Activated CD4-positive, alpha-beta T cell treated with anti-CD3 and anti-CD28 coated beads, Interleukin-2, amount 50 U/mL, for 24 hours (primary cell): ENCODE results near the gene LOXL3.
"Not testable (repeated sequence)": the region's sequence is repeated elsewhere in the genome, so short reads cannot be mapped to it uniquely, and the experiment has no call there.

Source experiments
- DNase-seq, 2 donors: peaks; one replicate each; pipeline ENCODE4 v3.0.0-alpha.2; 2020; ENCODE audit warnings: low read depth in 1 of 2, low spot score in 1 of 2

Gene LOXL3

DNA sequence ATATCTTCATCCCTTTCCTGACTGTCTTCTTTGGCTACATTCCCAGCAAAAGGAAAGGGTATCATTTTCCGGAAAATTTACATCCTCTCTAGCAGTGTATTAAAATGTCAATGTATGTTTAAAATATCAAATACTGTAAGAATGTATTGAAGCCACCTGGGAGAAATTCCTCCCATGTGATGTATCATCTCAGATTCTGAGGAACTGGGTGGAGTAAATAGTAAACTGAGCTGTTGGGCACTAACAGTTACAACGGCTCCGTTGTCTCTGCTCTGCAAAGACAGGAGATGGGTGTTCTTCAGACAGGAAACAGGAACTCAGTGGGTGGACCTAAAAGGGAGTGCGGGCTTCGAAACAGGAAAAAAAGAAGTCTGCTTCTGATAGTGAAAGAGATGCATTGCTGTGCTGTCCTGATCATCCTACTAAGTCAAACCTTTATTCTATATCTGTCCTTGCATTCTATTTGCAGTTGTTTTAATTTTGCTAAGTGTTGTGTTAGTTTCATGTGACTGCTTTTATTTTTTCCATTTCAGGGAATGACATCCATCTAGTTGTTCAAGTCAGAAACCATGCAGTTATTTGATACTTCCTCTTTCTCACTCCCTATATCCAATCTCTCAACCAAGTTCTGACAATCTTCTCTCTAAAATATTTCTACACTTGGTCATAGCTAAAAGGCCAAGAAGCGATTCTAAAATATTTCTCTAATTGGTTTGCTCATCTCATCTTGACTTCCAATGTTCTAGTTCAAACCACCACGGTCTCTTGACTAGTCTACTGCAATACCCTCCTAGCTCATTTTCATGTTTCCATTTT lies 20.2 kb upstream of the LOXL3 start:
- DNase-seq, result peak in 1 of 2 donors; percentile 30

DNA sequence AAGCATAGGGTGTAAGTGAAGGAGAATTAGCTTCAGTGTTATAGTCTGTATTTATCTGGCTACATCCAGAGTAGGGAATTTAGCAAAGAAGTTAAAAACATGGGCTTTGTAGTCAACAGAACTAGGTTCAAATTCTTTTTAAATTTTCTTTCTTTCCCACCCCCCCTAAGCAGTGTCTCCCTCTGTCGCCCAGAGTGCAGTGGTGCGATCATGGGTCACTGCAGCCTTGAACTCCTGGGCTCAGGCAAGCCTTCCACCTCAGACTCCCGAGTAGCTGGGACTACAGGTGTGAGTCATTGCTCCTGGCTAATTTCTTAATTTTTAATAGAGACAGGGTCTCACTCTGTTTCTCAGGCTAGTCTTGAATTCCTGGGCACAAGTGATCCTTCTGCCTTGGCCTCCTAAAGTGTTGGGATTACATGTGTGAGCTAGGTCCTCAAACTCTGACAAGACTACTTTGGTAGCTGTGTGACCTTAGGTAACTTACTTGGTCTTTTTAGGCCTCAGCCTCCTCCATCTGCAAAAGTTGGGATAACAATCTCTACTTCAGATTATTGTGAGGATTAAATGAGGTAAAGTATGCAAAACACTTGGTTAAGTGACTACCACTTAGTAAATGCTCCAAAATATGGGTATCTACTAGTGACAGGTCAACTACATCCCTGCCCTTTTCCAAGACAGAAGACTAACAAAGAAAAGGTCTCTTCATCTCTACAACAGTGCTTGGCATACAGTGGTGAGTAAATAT lies 18.6 kb upstream of the LOXL3 start:
- no peak for DNase-seq

DNA sequence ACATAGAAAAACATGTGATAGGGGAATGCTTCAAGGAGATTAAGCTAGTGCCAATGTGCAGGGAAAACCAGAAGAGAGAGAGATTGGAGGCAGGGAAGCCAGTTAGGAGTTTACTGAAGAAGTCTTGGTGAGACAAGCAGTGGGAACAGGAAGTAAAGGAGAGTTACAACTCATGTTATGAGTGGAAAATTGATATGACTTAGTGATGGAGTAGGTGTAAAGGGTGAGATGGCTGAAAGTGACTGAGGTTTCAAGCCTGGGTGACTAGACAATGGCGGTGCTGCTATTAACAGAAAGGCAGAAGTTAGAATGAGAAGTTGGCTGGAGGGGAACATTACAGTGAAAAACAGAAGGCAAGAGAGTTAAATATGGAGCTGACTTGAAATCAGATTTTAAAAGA lies 17.3 kb upstream of the LOXL3 start:
- no peak for DNase-seq

DNA sequence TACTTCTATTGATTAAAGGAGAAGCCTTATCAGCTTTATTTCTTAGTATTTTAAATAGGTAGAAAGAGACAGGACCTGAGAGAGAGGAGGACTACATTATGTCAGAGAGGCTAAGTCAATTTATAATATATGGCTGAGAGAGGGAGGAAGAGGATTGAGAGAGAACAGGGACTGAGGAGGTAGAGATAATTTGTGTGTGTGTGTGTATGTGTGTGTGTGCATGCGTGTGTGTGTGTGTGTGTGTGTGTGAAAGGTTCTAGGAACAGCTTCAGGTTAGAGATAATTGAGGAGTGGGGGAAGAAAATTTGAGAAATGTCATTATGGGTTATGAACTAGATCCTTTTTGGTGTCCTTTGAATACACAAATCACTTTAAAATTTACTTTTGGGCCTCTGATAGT lies 15.9 kb upstream of the LOXL3 start:
- DNase-seq, result no peak

DNA sequence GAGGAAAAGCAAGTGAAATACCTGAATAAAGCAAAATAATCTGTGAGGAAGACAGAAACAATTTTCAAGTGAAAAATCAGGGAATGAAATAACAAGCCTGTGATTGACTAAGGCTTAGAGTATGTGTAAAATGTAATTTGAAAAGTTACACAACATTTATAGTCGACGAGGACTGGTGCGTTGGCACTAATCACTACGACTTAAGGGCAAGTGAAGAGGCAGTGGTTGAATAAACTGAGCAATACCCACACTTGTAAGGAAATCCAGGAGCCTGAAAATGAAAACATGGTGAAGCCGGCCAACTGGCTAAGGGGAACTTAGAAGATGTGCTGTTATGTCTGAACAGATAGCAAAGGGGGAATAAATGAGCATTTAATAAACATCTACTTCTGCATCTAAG lies 14.1 kb upstream of the LOXL3 start:
- DNase-seq, result no peak

DNA sequence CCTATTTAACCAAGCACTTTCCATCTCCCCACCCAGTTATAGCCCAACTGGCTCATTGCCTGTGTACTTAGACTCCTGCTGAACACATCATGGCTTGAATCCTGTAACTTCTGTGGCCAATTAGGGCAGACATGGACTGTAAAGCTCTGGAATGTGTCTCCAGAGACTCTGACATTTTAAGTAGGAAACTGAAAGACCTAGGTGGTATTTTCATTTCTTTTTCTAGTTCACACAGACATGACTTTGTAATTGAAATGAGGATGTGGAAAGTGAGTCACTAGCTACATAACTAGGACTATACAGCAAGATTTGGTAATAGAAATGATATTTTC lies 13.0 kb upstream of the LOXL3 start:
- no peak for DNase-seq

DNA sequence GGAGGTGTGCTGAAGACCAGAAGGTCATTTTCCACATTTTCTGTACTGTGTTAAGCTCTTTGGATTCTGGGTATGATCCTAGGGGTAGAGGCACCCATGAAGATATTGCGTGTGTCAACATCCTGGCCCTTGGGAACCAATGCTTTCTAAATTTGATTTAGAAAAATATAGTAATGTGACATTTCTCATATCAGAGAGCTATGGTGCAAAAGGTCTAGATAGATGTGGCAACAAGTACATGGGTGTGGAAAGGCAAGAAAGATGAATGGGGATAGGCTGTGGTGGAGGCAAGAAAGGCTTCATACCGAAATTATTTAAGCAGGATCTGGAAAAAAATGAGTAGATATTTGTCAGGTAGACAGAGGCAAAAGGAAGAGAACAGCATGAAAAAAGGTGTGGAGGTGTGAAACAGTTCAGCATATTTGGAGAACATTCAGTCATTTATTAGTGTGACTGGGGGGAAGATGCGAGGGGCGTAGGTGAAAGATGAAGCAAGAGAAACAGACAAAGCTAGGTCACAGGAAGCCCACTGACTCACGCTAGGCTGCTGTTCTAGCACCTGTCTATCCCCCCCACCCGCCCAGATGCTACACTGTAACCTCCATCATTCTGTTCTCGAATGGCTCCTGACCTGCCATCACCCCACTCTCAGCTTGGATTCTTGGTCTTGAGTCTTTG lies 12.5 kb upstream of the LOXL3 start:
- DNase-seq, result no peak

DNA sequence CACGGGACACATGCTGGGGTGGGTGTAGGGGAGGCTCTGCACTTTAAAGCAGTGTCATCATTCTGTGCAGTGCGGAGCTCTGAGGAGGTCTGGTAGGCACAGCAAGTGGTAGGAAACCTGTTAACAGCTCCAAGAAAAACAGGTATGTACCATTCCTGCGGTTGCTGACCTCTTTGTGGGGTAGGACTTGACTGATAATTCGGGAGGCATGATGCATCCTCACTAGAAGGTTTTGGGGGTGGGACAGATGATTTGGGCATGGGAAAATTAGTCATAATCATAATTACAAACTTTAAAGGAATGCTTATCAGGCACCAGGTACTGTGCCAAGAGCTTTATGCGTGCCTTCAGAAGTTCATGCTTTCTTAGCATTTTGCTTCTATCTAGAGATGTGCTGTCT lies 10.5 kb upstream of the LOXL3 start:
- DNase-seq, result no peak

DNA sequence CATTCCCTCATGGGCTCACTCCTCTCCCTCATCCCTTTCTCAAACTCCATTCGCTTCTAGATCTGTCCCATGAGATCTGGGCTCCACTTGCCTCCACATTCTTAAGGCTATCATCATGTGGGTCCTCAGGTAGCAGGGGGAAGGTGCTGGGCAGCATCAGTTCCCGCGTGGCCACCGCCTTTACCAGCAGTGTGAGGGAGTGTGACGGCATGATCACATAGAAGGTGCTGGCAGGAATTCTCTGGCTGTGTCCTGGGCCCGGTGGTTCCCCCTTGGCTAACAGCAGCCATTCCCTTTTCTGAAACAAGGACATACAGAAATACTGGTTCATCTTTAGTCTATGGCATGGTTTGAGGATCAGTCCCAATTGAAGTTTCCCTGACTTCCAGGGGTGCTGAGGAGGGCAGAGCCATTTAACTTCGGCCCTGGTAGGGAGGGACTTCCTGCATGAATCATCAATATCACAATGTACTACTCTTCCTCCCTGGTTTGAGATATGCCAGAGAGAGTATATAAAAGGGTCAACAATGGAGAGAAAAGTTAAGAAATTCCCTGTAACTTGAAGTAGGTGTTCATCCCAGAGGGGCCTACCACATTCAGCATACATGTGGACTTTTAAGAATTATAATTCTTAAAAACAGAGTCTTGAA lies 8.5 kb upstream of the LOXL3 start:
- no peak for DNase-seq

DNA sequence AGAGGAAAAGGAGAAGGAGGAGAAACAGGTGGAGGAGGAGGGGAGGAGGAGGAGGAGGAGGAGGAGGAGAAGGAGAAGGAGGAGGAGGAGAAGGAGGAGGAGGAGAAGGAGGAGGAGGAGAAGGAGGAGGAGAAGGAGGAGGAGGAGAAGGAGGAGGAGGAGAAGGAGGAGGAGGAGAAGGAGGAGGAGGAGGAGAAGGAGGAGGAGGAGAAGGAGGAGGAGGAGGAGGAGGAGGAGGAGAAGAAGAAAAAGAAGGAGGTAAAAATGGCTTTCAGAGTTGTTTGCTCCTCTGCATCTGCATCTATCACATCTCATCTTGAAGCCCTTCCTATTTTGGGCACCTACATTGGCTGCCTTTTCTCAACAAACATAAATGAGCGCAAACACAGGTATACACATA lies 7.3 kb upstream of the LOXL3 start:
- DNase-seq, result not testable (repeated sequence)

DNA sequence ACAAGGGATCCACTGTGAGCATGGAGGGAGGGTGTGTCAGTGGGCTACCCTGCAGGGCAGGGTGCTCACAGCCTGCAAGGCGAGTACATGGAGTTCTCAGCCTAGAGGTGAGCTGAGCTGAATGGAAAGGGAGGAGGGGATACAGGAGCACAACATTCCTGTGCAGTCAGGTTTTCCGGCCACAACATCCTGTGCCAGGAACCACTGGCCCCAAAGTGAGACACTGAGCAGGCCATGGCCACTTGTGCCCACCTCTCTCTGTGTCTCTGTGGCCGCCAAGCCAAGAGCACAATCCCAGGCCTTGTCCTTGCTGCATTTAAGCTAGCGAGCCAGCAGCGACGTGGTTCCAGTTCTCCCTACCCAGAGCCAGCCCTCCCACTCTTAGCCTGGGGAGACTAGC lies 6.8 kb upstream of the LOXL3 start:
- no peak for DNase-seq

DNA sequence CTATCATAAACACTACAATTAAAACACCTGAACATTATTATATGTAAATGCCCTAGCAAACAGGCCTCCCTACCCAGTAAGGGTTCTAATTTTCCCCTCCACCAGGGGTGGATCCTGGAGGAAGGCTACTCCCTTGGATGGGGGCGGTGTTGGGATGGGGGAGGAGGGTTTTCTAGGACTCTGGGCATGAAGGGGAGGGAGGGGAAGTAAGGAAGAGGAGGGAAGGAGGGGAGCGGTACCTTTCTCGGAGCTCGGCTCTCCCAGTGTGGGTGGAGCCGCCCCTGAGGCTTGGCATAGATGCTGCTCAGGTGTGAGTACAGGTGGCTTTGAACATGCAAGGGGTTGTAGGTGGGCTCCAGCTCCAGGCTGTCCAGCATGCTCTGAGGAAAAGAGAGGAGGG lies 6.2 kb upstream of the LOXL3 start:
- no peak for DNase-seq

DNA sequence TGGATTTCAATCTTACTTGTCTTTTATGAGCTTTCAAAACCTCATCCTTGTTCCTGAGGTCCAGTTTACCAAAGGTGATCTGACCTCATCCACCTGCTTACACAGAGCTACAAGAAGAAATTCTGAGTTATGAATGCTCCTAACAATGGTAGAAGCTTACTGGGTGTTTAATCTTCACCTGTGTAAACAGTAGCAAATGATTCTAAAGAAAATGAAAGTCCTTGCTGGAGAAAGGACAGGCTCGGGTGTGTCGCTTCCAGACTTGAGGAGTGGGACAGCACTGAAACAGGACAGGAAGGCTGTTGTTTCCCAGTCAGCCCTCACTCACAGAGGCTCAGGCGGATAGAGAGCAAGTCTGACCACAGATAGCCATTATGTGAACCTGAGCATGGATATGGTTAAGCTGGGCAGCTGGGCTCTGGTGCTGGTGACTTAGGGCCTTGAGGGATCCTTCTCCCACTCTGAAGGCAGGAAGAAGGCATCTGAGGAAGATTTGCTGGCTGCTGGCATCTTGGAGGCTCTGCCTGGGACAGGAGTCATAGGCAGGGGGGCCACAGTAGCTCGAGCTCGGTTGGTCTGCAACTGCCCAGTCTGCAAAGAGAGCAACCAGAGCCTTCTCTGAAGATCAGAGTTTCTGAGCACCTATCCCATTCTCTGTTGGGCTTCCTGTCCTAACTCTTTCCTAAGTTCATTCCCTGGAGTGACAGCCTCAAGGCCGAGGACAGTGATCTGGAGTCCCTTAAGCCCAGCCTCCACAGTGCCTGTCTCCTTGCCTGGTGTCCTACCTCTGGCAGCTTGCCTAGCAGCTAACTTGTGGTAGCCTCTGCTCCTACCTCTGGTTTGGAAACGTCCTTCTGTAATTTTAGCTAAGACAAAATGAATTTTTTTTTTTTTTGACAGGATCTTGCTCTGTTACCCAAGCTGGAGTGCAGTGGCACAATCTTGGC lies 4.8 kb upstream of the LOXL3 start:
- no peak for DNase-seq

DNA sequence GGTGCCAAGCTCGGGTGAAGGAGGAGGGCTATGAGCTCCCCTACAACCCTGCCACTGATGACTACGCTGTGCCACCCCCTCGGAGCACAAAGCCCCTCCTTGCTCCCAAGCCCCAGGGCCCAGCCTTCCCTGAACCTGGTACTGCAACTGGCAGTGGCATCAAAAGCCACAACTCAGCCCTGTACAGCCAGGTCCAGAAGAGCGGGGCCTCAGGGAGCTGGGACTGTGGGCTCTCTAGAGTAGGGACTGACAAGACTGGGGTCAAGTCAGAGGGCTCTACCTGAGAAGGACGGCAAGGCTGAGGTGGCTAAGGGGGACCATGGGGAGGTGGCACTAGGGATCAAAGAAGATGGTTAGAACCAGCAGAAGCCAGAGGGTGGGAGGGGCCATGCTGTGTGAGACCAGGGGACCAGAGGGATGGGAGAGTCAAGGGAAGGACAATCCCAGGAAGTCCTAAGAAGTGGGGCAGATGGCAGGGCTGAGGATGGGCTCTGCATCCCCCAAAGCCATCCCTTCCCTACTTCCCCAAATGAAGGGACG lies 3.2 kb upstream of the LOXL3 start:
- no peak for DNase-seq

DNA sequence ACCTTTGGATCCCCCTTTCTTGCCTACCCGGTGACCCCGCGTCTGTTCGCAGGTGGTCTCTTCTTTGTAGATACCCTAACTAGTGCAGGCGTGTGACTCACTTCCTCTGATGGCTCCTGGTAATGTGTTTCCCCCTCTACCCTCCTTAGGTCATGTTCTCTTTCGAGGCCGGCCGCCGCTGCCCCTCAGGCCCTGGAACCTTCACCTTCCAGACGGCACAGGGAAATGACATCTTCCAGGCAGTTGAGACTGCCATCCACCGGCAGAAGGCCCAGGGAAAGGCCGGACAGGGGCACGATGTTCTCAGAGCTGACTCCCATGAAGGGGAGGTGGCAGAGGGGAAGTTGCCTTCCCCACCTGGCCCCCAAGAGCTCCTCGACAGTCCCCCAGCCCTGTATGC lies 2.4 kb upstream of the LOXL3 start:
- DNase-seq, result no peak

DNA sequence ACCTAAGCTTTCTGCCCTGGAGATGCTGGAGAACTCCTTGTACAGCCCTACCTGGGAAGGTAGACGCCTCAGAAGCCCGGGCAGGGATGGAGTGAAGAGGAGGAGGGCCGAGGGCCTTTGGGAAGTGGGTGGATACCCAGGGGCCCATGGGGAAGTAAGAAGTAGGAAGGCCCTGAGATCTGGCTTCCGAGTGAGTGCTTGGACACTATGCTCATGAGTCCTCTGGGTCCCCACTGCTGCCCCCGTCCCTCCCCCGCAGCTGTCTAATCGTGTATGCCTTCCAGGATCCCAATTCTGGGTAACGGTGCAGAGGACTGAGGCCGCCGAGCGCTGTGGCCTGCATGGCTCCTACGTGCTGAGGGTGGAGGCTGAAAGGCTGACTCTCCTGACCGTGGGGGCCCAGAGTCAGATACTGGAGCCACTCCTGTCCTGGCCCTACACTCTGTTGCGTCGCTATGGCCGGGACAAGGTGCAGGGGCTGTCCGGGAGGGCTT lies 1.9 kb upstream of the LOXL3 start:
- no peak for DNase-seq

DNA sequence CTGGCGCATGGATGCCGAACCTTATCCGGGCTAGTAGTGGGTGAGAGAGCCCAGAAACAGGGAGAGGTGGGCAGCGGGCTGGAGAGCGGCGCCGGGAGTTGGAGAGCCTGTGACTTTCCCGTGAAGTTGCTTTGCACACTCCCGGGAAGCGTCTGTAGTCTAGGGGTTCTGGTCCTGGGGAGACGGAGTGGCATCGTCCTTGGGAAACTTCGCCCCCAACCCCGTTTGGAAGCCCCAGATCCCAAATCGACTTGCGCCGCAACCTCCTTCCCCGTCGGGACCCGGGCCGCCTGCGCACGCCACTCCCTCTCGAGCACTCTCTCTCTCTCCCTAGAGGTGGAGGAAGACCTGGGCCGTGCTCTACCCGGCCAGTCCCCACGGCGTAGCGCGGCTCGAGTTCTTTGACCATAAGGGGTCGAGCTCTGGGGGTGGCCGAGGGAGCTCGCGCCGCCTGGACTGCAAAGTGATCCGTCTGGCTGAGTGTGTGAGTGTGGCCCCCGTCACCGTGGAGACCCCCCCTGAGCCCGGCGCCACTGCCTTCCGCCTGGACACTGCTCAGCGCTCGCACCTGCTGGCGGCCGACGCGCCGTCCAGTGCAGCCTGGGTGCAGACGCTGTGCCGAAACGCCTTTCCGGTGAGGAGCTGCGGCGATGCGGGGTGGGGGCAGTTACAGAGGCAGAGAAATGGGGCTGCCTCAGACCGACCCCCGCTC lies 1.2 kb upstream of the LOXL3 start:
- no peak for DNase-seq

DNA sequence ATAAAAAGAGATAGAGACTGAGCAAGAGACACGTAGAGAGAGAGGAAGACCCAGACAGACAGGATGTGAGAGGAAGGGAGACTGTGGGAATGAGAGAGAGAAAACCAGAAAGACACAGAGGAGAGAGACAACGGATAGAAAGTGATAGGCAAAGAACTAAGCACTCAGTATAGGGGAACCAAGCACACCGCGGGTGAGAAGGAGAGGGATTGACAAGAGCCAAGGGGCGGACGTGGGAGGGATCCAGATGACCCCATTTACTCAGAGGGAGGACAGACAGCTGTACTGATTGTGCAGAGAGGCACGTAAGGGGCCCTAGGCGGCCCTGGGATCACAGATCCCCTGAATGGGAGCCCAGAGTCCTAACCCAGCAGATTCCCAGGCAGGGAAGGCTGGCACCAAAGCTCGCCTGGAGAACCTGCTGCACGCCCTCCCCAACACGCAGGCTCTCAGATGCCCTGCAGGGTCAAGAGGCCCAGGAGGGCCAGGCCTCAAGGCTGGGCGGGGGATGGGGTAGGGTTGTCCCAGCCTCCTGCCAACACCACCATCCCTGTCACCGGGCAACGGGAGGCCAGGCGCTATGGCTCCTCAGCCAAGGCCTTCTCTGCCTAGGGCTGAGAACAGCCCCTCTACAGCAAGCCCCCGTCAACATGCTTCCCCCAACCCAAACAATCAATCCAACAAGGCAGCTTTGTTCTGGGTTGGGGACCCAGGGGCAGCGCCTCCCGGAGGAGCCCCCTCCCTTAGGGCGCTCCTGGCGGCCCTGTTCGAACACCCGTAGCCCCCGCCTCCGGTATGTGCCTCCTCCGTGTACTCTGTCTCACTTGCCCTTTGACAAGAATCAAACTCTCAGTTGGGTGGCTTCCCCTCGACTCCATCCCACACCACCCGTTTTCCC lies 579 bp downstream of the LOXL3 start:
- DNase-seq, result no peak
